ENCODE measurements around the gene SGCA. TPM values are rescaled to one million over a fixed set of nuclear protein-coding genes. Genes with fewer than 3 reads are reported as not detected.

Gene SGCA
- total RNA-seq, 1 donor from 2014 or later: not detected

GRCh38 chr17:50175035-50175807 lies 9.4 kb downstream of the SGCA start:
- Histone ChIP-seq H3K9me3 (ENCODE audit: low read depth) (no peaks in the 10 kb centered on the region), H3K79me2 (ENCODE audit: low read depth) (no peaks in the 10 kb centered on the region), H2AFZ (replicated peaks) (no peak overlapping the region), H3K36me3 (no peaks in the 10 kb centered on the region), H4K20me1 (ENCODE audit: low read depth) (no peaks in the 10 kb centered on the region), H3K27me3 (no peaks in the 10 kb centered on the region), H3K4me1 (peaks cover 12% of the 10 kb centered on the region), H3K4me2 (no peak overlapping the region), H3F3A (ENCODE audit: low read depth) (peaks cover 20% of the 10 kb centered on the region), H3K27ac (no peak overlapping the region), H3K4me3 (no peak overlapping the region), H3K9ac (no peak overlapping the region)
- no peak for TF ChIP-seq CTCF (IDR thresholded peaks at IDR 0.05)
- H3K27ac Mint-ChIP-seq: no peak overlapping the region
- H3K9me3 Mint-ChIP-seq: no peaks in the 10 kb centered on the region
- H3K4me1 Mint-ChIP-seq: peaks cover 36% of the 10 kb centered on the region
- no peaks in the 10 kb centered on the region for H3K36me3 Mint-ChIP-seq
- no peak for DNase-seq (ENCODE audit: low spot score)
- H3K27me3 Mint-ChIP-seq (ENCODE audit: insufficient read depth, low read depth): peaks cover 11% of the 10 kb centered on the region
- no peak overlapping the region for H3K4me3 Mint-ChIP-seq

GRCh38 chr17:50176559-50177357 lies 11.0 kb downstream of the SGCA start:
- Histone ChIP-seq H3K27me3 (no peaks in the 10 kb centered on the region), H2AFZ (replicated peaks) (peak overlapping the region; percentile 45), H4K20me1 (ENCODE audit: low read depth) (no peaks in the 10 kb centered on the region), H3K9me3 (ENCODE audit: low read depth) (no peaks in the 10 kb centered on the region), H3K9ac (no peak overlapping the region), H3K27ac (no peak overlapping the region), H3K4me3 (no peak overlapping the region), H3K79me2 (ENCODE audit: low read depth) (no peaks in the 10 kb centered on the region), H3K4me2 (no peak overlapping the region), H3K4me1 (peaks cover 12% of the 10 kb centered on the region), H3K36me3 (no peaks in the 10 kb centered on the region), H3F3A (ENCODE audit: low read depth) (peaks cover 20% of the 10 kb centered on the region)
- Mint-ChIP-seq H3K27ac (peak overlapping the region; percentile 78), H3K4me3 (peak overlapping the region; percentile 6), H3K9me3 (no peaks in the 10 kb centered on the region), H3K4me1 (peaks cover 43% of the 10 kb centered on the region), H3K36me3 (no peaks in the 10 kb centered on the region), H3K27me3 (ENCODE audit: insufficient read depth, low read depth) (peaks cover 9% of the 10 kb centered on the region)
- TF ChIP-seq CTCF (IDR thresholded peaks at IDR 0.05) (peak; percentile 16), EZH2 (IDR thresholded peaks at IDR 0.05) (no peak)
- DNase-seq (ENCODE audit: low spot score): no peak

- H3K27me3 ChIP-seq: no peaks in the 10 kb centered on the region
- no peak for DNase-seq (ENCODE audit: low spot score)
- H3F3A ChIP-seq (ENCODE audit: low read depth): peaks cover 20% of the 10 kb centered on the region
- H3K27me3 Mint-ChIP-seq (ENCODE audit: insufficient read depth, low read depth): peaks cover 9% of the 10 kb centered on the region
- no peak overlapping the region for H3K27ac ChIP-seq
- H4K20me1 ChIP-seq (ENCODE audit: low read depth): no peaks in the 10 kb centered on the region
- H3K9me3 Mint-ChIP-seq: no peaks in the 10 kb centered on the region
- peaks cover 12% of the 10 kb centered on the region for H3K4me1 ChIP-seq
- no peak overlapping the region for H3K4me3 ChIP-seq
- peak overlapping the region; percentile 78 for H3K27ac Mint-ChIP-seq
- H3K36me3 Mint-ChIP-seq: no peaks in the 10 kb centered on the region
- H2AFZ ChIP-seq (replicated peaks): peak overlapping the region; percentile 45
- no peak overlapping the region for H3K4me3 Mint-ChIP-seq
- H3K4me1 Mint-ChIP-seq: peaks cover 45% of the 10 kb centered on the region
- no peak overlapping the region for H3K9ac ChIP-seq
- H3K4me2 ChIP-seq: peak overlapping the region; percentile 42
- TF ChIP-seq EZH2 (IDR thresholded peaks at IDR 0.05) (no peak), CTCF (IDR thresholded peaks at IDR 0.05) (no peak), EZH2phosphoT487 (IDR thresholded peaks at IDR 0.05) (no peak)
- no peaks in the 10 kb centered on the region for H3K79me2 ChIP-seq (ENCODE audit: low read depth)
- H3K9me3 ChIP-seq (ENCODE audit: low read depth): no peaks in the 10 kb centered on the region
- no peaks in the 10 kb centered on the region for H3K36me3 ChIP-seq
These were observed 11.7 kb downstream of the SGCA start for GRCh38 chr17:50177476-50177875.
